Esophagus squamous epithelium (tissue), 5 donors: ENCODE data around the gene FHOD3. TPM values are rescaled to one million over a fixed set of nuclear protein-coding genes. Genes with fewer than 3 reads are reported as not detected.
A peak's percentile ranks its signal among the peaks of the same experiment; 100 is the strongest.

ENCODE experiments used
- DNase-seq: peaks from one replicate; lab custom pipeline; 2025; lab: John Stamatoyannopoulos, UW
- H3K27ac ChIP-seq, 4 donors: fragments of 200-600 bp; sonication (generic); one replicate each; pipeline ENCODE4 v1.5.1; 2016 to 2019; ENCODE audit warnings: mild to moderate bottlenecking in 1 of 4
- H3K27me3 ChIP-seq, 4 donors: fragments of 200-600 bp; sonication (generic); 1 replicate in 3 of 4; 2 replicates in 1 of 4; pipeline versions ENCODE4 v1.5.1 to v1.6.0; 2017 to 2021; ENCODE audit warnings: antibody characterized with exemption in 1 of 4
- H3K36me3 ChIP-seq, 3 donors: fragments of 200-600 bp; sonication (generic); one replicate each; pipeline ENCODE4 v1.5.1; 2016 to 2019
- H3K4me1 ChIP-seq, 3 donors: fragments of 200-600 bp; sonication (generic); one replicate each; pipeline ENCODE4 v1.5.1; 2017 to 2019
- H3K4me3 ChIP-seq, 4 donors: fragments of 200-600 bp; sonication (generic); 1 replicate in 3 of 4; 2 replicates in 1 of 4; pipeline ENCODE4 v1.5.1; 2016 to 2019; ENCODE audit warnings: mild to moderate bottlenecking in 2 of 4, moderate library complexity in 1 of 4
- H3K9me3 ChIP-seq, 3 donors: fragments of 200-600 bp; sonication (generic); one replicate each; pipeline ENCODE4 v1.5.1; 2016 to 2019
- POLR2A ChIP-seq, 4 donors: fragments of 450-650 bp; IDR thresholded peaks; one replicate each; pipeline ENCODE4 v1.6.1; 2017; ENCODE audit warnings: antibody characterized with exemption in 4 of 4, mild to moderate bottlenecking in 4 of 4, moderate library complexity in 3 of 4
- WGBS, 2 donors: methylation state at CpG; one replicate each; pipeline ENCODE4 v1.1.5; 2018; 5-methylcytosine and 5-hydroxymethylcytosine counted together
- intact Hi-C: fragments of 100-400 bp; cut with DNase I; formaldehyde crosslinking; loops from one replicate; pipeline ENCODE4 v1.15.0; 2022
- total RNA-seq, 4 donors: library from RNA; depleted of rRNA; stranded (reverse); fragments of >200 nt; gene quantifications; one replicate each; pipeline ENCODE4 v1.1.0, GENCODE V29; 2016
- TF ChIP-seq, protein P1 (sequence below), 6 experiments: fragments of 450-650 bp in 4 of 6; fragments of 200-600 bp in 2 of 6; sonication (generic) in 2 of 6; IDR thresholded peaks; one replicate each; pipeline ENCODE4 v1.5.1; 2016 to 2019; ENCODE audit warnings: antibody characterized with exemption in 6 of 6, mild to moderate bottlenecking in 4 of 6, moderate library complexity in 4 of 6
- donor health status: DM: yes; HTN: yes; CAD: no.

FHOD3 gene
- total RNA-seq, 4 donors from 2014 or later: 3.1 to 29.6 (median 5.7) TPM

DNA sequence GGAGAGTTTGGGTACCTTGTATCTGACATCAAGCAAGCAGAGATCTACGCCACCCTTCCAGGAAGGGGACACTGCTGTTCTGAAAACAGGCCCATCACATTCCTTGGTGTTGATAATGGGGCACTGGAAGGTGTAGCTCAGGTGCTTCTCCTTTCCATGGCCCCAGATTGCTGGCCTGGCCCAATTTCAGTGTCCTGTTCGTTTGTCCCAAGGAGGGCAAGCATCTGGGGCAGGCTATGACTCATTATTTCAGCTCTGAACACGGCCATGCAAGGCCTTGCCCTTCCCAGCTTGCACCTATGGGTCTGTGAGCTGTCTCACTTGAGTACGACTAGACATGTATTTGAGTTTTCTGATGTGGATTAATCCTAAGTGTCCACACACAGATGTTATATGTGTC, 101.5 kb downstream of the FHOD3 start:
- Histone ChIP-seq H3K27ac (no peak overlapping the region), H3K4me1 (peaks cover 0 to 34% (median 0%) of the 10 kb centered on the region in 3 donors), H3K9me3 (peaks cover 0 to 16% (median 3%) of the 10 kb centered on the region in 3 donors), H3K27me3 (no peaks in the 10 kb centered on the region), H3K4me3 (no peak overlapping the region), H3K36me3 (no peaks in the 10 kb centered on the region)
- TF ChIP-seq, protein P1, sequence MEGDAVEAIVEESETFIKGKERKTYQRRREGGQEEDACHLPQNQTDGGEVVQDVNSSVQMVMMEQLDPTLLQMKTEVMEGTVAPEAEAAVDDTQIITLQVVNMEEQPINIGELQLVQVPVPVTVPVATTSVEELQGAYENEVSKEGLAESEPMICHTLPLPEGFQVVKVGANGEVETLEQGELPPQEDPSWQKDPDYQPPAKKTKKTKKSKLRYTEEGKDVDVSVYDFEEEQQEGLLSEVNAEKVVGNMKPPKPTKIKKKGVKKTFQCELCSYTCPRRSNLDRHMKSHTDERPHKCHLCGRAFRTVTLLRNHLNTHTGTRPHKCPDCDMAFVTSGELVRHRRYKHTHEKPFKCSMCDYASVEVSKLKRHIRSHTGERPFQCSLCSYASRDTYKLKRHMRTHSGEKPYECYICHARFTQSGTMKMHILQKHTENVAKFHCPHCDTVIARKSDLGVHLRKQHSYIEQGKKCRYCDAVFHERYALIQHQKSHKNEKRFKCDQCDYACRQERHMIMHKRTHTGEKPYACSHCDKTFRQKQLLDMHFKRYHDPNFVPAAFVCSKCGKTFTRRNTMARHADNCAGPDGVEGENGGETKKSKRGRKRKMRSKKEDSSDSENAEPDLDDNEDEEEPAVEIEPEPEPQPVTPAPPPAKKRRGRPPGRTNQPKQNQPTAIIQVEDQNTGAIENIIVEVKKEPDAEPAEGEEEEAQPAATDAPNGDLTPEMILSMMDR (IDR thresholded peaks at IDR 0.05): no peak
- TF ChIP-seq POLR2A (IDR thresholded peaks at IDR 0.05): no peak
- WGBS, 2 donors: 70 to 94% methylated on average over 2 to 4 of the region's 4 CpGs
- no peak for DNase-seq
- intact Hi-C loops: no loop called here

DNA sequence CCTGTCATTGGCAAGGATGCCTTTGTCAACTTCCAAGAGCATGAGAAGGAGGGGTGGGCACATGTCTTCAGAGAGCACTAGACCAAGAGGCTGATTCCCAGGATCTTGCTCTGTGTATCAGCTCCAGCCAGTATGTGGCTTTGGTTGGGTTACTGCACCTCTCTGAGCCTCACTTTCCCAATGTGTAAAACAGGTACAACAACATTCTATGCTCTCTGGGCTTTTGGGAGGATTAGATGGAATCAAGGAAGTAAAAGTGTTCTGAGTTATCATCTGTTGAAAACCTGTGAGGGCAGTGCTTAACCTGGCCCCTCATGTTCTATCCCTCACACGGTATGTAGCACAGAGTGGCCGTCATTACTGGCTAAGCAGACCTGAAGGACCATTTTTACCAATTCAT, 103.9 kb downstream of the FHOD3 start:
- Histone ChIP-seq H3K27me3 (no peaks in the 10 kb centered on the region), H3K4me3 (no peak overlapping the region), H3K4me1 (peaks cover 0 to 34% (median 0%) of the 10 kb centered on the region in 3 donors), H3K27ac (no peak overlapping the region), H3K36me3 (no peaks in the 10 kb centered on the region), H3K9me3 (peaks cover 0 to 2% (median 0%) of the 10 kb centered on the region in 3 donors)
- no peak for DNase-seq
- WGBS, 2 donors: 67 to 70% methylated on average over 2 of the region's 2 CpGs
- no peak for TF ChIP-seq POLR2A (IDR thresholded peaks at IDR 0.05)
- TF ChIP-seq, protein P1 (IDR thresholded peaks at IDR 0.05): no peak
- intact Hi-C loops: loop anchor here (10.0 kb wide), 1 partner anchor 97 kb away; no protein-coding TSS in a partner anchor

DNA sequence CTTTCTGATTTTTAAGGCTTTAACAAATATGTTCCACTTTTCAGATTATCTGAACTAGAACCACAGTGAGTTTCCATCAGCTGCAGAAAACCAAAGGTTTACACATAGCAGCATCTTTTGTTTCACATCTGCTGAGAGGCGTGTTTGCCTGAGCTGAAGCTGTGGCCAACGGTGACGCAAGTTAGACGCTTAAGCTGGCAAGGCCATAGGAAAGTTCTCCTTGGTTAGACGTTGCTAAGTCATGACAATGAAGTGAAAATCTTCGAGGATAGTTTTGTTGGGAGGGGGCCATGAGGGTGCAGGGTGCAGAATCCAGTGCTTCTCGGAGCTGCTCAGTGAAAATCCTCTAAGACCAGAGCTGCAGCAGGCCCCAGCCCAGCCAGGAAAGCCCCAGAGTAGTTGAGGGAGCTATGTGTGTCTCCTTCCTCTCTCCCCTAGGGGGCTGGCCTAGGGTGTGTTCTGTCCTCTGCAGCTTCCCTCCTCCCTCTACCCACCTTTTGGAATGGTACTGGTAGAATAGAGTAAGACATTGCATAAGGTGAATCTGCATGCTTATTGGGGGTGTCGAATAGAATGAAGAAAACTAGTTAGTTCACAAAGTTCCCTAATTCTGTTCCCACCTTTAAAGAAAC, 105.4 kb downstream of the FHOD3 start:
- no peak for DNase-seq
- no peaks in the 10 kb centered on the region for H3K27me3 ChIP-seq
- peak overlapping the region in 1 of 4 donors; percentile 27 for H3K27ac ChIP-seq
- TF ChIP-seq, protein P1 (IDR thresholded peaks at IDR 0.05): no peak
- no peak for TF ChIP-seq POLR2A (IDR thresholded peaks at IDR 0.05)
- intact Hi-C loops: loop anchor here (10.0 kb wide), 1 partner anchor 98 kb away; no protein-coding TSS in a partner anchor
- no peak overlapping the region for H3K4me3 ChIP-seq
- H3K4me1 ChIP-seq: peaks cover 0 to 31% (median 0%) of the 10 kb centered on the region in 3 donors
- H3K36me3 ChIP-seq: no peaks in the 10 kb centered on the region
- 41 to 45% methylated on average over 7 to 8 of the region's 8 CpGs for WGBS, 2 donors
- no peaks in the 10 kb centered on the region for H3K9me3 ChIP-seq

DNA sequence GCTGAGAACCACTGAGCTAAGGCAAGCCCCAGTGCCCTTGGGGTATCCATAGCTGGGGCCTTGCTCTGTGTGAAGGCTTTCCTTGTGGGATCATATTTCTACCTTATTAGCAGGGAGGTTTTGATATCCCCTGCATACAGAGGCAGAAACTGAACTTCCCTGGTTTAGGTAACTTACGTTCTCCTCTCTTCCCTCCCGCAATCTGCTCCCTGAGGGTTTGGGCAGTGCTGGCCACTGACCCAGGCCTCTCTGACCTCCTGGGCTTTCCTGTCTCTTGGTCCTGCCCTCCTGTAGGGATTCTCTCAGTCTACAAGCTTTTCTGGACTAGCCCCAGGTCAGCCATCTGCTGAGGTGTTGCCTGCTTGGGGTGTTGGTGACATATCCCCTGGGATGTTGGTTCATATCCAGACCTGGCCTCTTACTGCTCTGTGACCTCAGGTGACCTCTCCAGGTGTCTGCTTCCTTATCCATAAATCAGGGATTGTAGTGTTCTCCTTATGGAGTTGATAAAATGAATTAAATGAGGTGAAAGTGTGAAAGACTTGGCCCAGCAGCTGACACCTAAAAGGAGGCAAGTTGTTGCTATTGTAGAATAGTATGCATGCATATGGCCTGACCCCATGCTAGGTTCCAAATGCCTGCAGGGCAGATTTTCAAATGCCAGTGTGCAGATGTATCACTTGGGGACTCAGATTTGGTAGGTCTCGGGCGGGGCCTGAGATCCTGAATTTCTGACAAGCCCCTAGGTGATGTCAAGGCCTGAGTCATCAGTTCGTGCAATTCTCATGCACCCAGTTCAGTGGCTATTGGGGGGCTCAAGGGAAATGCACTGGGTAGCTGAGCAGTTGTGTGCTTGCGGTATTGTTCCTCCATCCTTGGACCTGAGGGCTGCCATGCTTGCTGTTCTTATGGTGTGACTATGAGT, 106.6 kb downstream of the FHOD3 start:
- Histone ChIP-seq H3K27me3 (no peaks in the 10 kb centered on the region), H3K4me3 (no peak overlapping the region), H3K9me3 (no peaks in the 10 kb centered on the region), H3K27ac (no peak overlapping the region), H3K36me3 (no peaks in the 10 kb centered on the region), H3K4me1 (peaks cover 0 to 22% (median 0%) of the 10 kb centered on the region in 3 donors)
- 90 to 100% methylated on average over 3 to 6 of the region's 6 CpGs for WGBS, 2 donors
- TF ChIP-seq, protein P1 (IDR thresholded peaks at IDR 0.05): no peak
- no peak for TF ChIP-seq POLR2A (IDR thresholded peaks at IDR 0.05)
- intact Hi-C loops: loop anchor here (10.0 kb wide), 1 partner anchor 99 kb away; no protein-coding TSS in a partner anchor
- DNase-seq: no peak
